Activated CD8-positive, alpha-beta memory T cell treated with anti-CD3 and anti-CD28 coated beads, Interleukin-2, amount 50 U/mL, for 1 hour (primary cell): ENCODE results near the gene COG5.
"Not testable (repeated sequence)": the region's sequence is repeated elsewhere in the genome, so short reads cannot be mapped to it uniquely, and the experiment has no call there.

Experiments used
- DNase-seq: peaks from one replicate; pipeline ENCODE4 v3.0.0-alpha.2; 2020; ENCODE audit errors: extremely low read depth

The COG5 gene

GRCh38 chr7:107228291-107228690 lies 335.4 kb downstream of the COG5 start:
- no peak for DNase-seq

- no peak for DNase-seq
These were observed 339.1 kb downstream of the COG5 start for GRCh38 chr7:107224374-107225223.

- DNase-seq = not testable (repeated sequence)
These were observed 342.9 kb downstream of the COG5 start for GRCh38 chr7:107220806-107221205.

- DNase-seq = no peak
These were observed 343.4 kb downstream of the COG5 start for GRCh38 chr7:107220356-107220755.

GRCh38 chr7:107219563-107220244 lies 344.0 kb downstream of the COG5 start:
- no peak for DNase-seq

GRCh38 chr7:107213945-107214344 lies 349.8 kb downstream of the COG5 start:
- no peak for DNase-seq

- no peak for DNase-seq
These were observed 350.4 kb downstream of the COG5 start for GRCh38 chr7:107213193-107213788.

GRCh38 chr7:107212725-107213124 lies 351.0 kb downstream of the COG5 start:
- no peak for DNase-seq

- no peak for DNase-seq
These were observed 353.3 kb downstream of the COG5 start for GRCh38 chr7:107210400-107210799.

GRCh38 chr7:107209565-107209964 lies 354.2 kb downstream of the COG5 start:
- no peak for DNase-seq

GRCh38 chr7:107208563-107208962 lies 355.2 kb downstream of the COG5 start:
- no peak for DNase-seq

- DNase-seq = no peak
These were observed 355.6 kb downstream of the COG5 start for GRCh38 chr7:107208024-107208521.

- no peak for DNase-seq
These were observed 356.3 kb downstream of the COG5 start for GRCh38 chr7:107207459-107207858.

- no peak for DNase-seq
These were observed 357.0 kb downstream of the COG5 start for GRCh38 chr7:107206706-107207105.

- DNase-seq = no peak
These were observed 357.6 kb downstream of the COG5 start for GRCh38 chr7:107206136-107206535.

GRCh38 chr7:107203607-107204006 lies 360.1 kb downstream of the COG5 start:
- DNase-seq = no peak

GRCh38 chr7:107201795-107202450 lies 361.8 kb downstream of the COG5 start:
- DNase-seq = no peak

- DNase-seq = no peak
These were observed 366.7 kb downstream of the COG5 start for GRCh38 chr7:107196834-107197610.

- no peak for DNase-seq
These were observed 369.7 kb downstream of the COG5 start for GRCh38 chr7:107194052-107194451.

GRCh38 chr7:107190090-107190489 lies 373.6 kb downstream of the COG5 start:
- no peak for DNase-seq

- DNase-seq = no peak
These were observed 375.9 kb downstream of the COG5 start for GRCh38 chr7:107187774-107188173.
